Neural cell (in vitro differentiated cells): ENCODE results near the gene PRR33.

Experiments used
- EP300 ChIP-seq: fragments of 450-650 bp; conservative IDR thresholded peaks from 2 replicates; pipeline ENCODE4 v1.6.1; 2014; ENCODE audit warnings: antibody characterized with exemption, mild to moderate bottlenecking, moderate library complexity; ENCODE audit not compliant: poor library complexity, severe bottlenecking
- EZH2 ChIP-seq: fragments of 200-600, 300-800 bp; shearing (Covaris generic), sonication (generic); IDR thresholded peaks from 2 replicates; pipeline ENCODE4 v1.6.1; 2014; ENCODE audit warnings: antibody characterized with exemption, low read length, borderline replicate concordance, mild to moderate bottlenecking; ENCODE audit not compliant: insufficient read depth, poor library complexity, severe bottlenecking
- POLR2AphosphoS5 ChIP-seq: IDR thresholded peaks from 2 replicates; pipeline ENCODE4 v1.6.1; 2012
- RAD21 ChIP-seq: fragments of 450-650 bp; conservative IDR thresholded peaks from 2 replicates; pipeline ENCODE4 v1.6.1; 2014; ENCODE audit warnings: antibody characterized with exemption, mild to moderate bottlenecking, moderate library complexity
- SMC3 ChIP-seq: fragments of 450-650 bp; conservative IDR thresholded peaks from 2 replicates; pipeline ENCODE4 v1.6.1; 2014; ENCODE audit warnings: antibody characterized with exemption, mild to moderate bottlenecking, moderate library complexity; ENCODE audit not compliant: poor library complexity
- TAF1 ChIP-seq: IDR thresholded peaks from 2 replicates; pipeline ENCODE4 v1.6.1; 2012; ENCODE audit warnings: low read depth
- TF ChIP-seq, protein P1 (sequence below): fragments of 450-650 bp; IDR thresholded peaks from 2 replicates; pipeline ENCODE4 v1.5.1; 2014; ENCODE audit warnings: antibody characterized with exemption, mild to moderate bottlenecking, moderate library complexity; ENCODE audit not compliant: poor library complexity, severe bottlenecking
- TF ChIP-seq, protein P2 (sequence below): IDR thresholded peaks from 2 replicates; pipeline ENCODE4 v1.6.1; 2012; ENCODE audit warnings: borderline replicate concordance

DNA sequence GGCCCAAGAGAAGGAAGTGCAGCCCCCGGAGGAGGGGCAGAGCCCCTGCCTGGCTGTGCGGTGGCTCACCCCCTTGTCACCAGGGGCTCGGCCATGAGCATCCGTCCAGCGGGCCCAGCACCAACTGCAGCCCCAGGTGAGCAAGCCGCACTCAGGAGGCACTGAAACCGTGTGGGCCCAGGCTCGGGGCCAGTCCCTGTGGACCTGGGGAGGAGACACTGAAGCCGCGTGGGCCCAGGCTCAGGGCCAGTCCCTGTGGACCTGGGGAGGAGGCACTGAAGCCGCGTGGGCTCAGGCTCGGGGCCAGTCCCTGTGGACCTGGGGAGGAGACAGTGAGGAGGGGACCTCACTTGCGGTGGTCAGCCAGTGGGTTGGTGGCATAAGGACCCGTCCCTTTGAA is 24.9 kb downstream of the PRR33 start:
- TF ChIP-seq, protein P1, sequence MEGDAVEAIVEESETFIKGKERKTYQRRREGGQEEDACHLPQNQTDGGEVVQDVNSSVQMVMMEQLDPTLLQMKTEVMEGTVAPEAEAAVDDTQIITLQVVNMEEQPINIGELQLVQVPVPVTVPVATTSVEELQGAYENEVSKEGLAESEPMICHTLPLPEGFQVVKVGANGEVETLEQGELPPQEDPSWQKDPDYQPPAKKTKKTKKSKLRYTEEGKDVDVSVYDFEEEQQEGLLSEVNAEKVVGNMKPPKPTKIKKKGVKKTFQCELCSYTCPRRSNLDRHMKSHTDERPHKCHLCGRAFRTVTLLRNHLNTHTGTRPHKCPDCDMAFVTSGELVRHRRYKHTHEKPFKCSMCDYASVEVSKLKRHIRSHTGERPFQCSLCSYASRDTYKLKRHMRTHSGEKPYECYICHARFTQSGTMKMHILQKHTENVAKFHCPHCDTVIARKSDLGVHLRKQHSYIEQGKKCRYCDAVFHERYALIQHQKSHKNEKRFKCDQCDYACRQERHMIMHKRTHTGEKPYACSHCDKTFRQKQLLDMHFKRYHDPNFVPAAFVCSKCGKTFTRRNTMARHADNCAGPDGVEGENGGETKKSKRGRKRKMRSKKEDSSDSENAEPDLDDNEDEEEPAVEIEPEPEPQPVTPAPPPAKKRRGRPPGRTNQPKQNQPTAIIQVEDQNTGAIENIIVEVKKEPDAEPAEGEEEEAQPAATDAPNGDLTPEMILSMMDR = no peak
- no peak for TF ChIP-seq EZH2
- TF ChIP-seq RAD21 = no peak
- TF ChIP-seq SMC3 = no peak
- TF ChIP-seq POLR2AphosphoS5 = no peak
- no peak for TF ChIP-seq TAF1
- no peak for TF ChIP-seq EP300
- TF ChIP-seq, protein P2, sequence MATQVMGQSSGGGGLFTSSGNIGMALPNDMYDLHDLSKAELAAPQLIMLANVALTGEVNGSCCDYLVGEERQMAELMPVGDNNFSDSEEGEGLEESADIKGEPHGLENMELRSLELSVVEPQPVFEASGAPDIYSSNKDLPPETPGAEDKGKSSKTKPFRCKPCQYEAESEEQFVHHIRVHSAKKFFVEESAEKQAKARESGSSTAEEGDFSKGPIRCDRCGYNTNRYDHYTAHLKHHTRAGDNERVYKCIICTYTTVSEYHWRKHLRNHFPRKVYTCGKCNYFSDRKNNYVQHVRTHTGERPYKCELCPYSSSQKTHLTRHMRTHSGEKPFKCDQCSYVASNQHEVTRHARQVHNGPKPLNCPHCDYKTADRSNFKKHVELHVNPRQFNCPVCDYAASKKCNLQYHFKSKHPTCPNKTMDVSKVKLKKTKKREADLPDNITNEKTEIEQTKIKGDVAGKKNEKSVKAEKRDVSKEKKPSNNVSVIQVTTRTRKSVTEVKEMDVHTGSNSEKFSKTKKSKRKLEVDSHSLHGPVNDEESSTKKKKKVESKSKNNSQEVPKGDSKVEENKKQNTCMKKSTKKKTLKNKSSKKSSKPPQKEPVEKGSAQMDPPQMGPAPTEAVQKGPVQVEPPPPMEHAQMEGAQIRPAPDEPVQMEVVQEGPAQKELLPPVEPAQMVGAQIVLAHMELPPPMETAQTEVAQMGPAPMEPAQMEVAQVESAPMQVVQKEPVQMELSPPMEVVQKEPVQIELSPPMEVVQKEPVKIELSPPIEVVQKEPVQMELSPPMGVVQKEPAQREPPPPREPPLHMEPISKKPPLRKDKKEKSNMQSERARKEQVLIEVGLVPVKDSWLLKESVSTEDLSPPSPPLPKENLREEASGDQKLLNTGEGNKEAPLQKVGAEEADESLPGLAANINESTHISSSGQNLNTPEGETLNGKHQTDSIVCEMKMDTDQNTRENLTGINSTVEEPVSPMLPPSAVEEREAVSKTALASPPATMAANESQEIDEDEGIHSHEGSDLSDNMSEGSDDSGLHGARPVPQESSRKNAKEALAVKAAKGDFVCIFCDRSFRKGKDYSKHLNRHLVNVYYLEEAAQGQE = no peak
